HL-60 (cell line): ENCODE results near the gene PRRT2.

Experiments used
- DNase-seq, 2 experiments: peaks; one replicate each; pipeline ENCODE4 v3.0.0-alpha.2; 2010 to 2020; ENCODE audit warnings: low read depth in 1 of 2, low spot score in 1 of 2
- H3K27ac ChIP-seq: fragments of 250-450 bp; sonication (Bioruptor Pico); replicated peaks from 2 replicates; pipeline ENCODE4 v1.5.1; 2020; ENCODE audit warnings: mild to moderate bottlenecking, moderate library complexity
- H3K27me3 ChIP-seq: fragments of 250-450 bp; sonication (Bioruptor Pico); 2 replicates; pipeline ENCODE4 v1.5.1; 2021; ENCODE audit warnings: mild to moderate bottlenecking, moderate library complexity; ENCODE audit not compliant: insufficient read depth, poor library complexity, severe bottlenecking
- H3K4me3 ChIP-seq: replicated peaks from 2 replicates; pipeline ENCODE4 v1.5.1; 2011; ENCODE audit warnings: mild to moderate bottlenecking, control low read depth, low read length; ENCODE audit not compliant: insufficient read depth
- GABPA ChIP-seq: IDR thresholded peaks from 2 replicates; pipeline ENCODE4 v1.6.1; 2012; ENCODE audit warnings: low read depth
- POLR2AphosphoS5 ChIP-seq: IDR thresholded peaks from 2 replicates; pipeline ENCODE4 v1.6.1; 2012; ENCODE audit warnings: low read depth
- SPI1 ChIP-seq: IDR thresholded peaks from 2 replicates; pipeline ENCODE4 v1.6.1; 2012; ENCODE audit warnings: low read depth, mild to moderate bottlenecking, borderline replicate concordance
- TF ChIP-seq, protein P1 (sequence below): IDR thresholded peaks from one replicate; pipeline ENCODE4 v1.5.1; 2011; ENCODE audit warnings: low read length, control low read depth, inconsistent platforms; ENCODE audit not compliant: insufficient read depth
- TF ChIP-seq, protein P2 (sequence below): IDR thresholded peaks from 2 replicates; pipeline ENCODE4 v1.6.1; 2012; ENCODE audit warnings: low read depth; ENCODE audit not compliant: insufficient replicate concordance

The PRRT2 gene

DNA sequence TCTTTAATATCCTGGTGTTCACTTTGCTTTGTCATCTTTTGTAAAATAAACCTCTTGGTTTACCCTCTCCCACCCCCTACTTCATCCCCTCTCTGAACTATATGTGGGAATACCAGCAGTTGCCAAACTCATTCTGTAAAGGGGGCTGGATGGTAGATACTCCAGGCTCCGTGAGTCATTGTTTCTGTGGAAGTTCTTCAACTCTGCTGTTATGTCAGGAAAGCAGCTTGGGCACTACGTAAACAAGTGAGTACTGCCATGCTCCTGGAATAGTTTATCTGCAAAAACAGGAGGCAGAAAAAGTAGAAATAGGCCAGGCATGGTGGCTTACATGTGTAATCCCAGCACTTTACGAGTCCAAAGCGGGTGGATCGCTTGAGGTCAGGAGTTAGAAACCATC is 25.8 kb downstream of the PRRT2 start:
- DNase-seq: no peak
- no peaks in the 10 kb centered on the region for H3K27me3 ChIP-seq
- TF ChIP-seq, protein P1, sequence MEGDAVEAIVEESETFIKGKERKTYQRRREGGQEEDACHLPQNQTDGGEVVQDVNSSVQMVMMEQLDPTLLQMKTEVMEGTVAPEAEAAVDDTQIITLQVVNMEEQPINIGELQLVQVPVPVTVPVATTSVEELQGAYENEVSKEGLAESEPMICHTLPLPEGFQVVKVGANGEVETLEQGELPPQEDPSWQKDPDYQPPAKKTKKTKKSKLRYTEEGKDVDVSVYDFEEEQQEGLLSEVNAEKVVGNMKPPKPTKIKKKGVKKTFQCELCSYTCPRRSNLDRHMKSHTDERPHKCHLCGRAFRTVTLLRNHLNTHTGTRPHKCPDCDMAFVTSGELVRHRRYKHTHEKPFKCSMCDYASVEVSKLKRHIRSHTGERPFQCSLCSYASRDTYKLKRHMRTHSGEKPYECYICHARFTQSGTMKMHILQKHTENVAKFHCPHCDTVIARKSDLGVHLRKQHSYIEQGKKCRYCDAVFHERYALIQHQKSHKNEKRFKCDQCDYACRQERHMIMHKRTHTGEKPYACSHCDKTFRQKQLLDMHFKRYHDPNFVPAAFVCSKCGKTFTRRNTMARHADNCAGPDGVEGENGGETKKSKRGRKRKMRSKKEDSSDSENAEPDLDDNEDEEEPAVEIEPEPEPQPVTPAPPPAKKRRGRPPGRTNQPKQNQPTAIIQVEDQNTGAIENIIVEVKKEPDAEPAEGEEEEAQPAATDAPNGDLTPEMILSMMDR: no peak
- TF ChIP-seq GABPA: no peak
- TF ChIP-seq, protein P2, sequence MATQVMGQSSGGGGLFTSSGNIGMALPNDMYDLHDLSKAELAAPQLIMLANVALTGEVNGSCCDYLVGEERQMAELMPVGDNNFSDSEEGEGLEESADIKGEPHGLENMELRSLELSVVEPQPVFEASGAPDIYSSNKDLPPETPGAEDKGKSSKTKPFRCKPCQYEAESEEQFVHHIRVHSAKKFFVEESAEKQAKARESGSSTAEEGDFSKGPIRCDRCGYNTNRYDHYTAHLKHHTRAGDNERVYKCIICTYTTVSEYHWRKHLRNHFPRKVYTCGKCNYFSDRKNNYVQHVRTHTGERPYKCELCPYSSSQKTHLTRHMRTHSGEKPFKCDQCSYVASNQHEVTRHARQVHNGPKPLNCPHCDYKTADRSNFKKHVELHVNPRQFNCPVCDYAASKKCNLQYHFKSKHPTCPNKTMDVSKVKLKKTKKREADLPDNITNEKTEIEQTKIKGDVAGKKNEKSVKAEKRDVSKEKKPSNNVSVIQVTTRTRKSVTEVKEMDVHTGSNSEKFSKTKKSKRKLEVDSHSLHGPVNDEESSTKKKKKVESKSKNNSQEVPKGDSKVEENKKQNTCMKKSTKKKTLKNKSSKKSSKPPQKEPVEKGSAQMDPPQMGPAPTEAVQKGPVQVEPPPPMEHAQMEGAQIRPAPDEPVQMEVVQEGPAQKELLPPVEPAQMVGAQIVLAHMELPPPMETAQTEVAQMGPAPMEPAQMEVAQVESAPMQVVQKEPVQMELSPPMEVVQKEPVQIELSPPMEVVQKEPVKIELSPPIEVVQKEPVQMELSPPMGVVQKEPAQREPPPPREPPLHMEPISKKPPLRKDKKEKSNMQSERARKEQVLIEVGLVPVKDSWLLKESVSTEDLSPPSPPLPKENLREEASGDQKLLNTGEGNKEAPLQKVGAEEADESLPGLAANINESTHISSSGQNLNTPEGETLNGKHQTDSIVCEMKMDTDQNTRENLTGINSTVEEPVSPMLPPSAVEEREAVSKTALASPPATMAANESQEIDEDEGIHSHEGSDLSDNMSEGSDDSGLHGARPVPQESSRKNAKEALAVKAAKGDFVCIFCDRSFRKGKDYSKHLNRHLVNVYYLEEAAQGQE: no peak
- TF ChIP-seq SPI1: no peak
- no peak for TF ChIP-seq POLR2AphosphoS5
- no peak overlapping the region for H3K4me3 ChIP-seq
- no peak overlapping the region for H3K27ac ChIP-seq

DNA sequence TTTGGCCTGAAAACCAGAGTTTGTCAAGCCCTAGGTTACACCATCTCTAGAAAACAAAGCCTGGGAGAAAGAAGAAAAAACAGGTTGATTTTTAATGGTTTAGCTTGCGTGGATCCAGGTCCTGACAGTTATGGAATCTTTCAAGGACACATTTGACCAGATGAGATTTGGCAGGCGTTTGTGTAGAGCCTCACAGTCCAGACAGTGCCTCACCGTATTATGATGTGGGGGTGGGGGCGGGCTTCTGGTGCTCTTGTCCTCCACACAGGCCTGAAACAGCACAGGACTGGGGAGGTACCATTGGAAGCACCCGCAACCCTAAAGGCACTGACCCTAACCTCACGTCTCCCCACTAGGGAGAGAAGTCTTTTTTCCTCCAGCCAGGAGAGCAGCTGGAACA is 27.8 kb downstream of the PRRT2 start:
- TF ChIP-seq GABPA (no peak), SPI1 (no peak), POLR2AphosphoS5 (no peak)
- TF ChIP-seq, protein P2: no peak
- TF ChIP-seq, protein P1: no peak
- H3K27ac ChIP-seq: no peak overlapping the region
- H3K27me3 ChIP-seq: no peaks in the 10 kb centered on the region
- no peak for DNase-seq
- no peak overlapping the region for H3K4me3 ChIP-seq

DNA sequence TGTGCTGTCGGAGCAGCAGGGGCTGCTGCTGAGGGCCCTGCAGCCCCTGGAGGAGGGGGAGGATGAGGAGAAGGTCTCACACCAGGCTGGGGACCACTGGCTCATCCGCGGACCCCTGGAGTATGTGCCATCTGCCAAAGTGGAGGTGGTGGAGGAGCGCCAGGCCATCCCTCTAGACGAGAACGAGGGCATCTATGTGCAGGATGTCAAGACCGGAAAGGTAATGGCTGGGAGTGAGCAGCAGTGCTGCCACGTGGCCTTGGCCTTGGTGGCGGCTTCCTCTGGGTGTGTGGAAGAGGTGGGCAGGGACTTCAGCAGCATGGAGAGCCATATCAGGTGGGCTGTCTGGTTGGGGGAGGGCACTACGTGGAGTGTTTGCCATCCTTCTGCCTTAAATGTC is 28.2 kb downstream of the PRRT2 start:
- no peaks in the 10 kb centered on the region for H3K27me3 ChIP-seq
- no peak overlapping the region for H3K4me3 ChIP-seq
- no peak for TF ChIP-seq POLR2AphosphoS5
- no peak for TF ChIP-seq SPI1
- TF ChIP-seq, protein P2: no peak
- no peak for TF ChIP-seq GABPA
- TF ChIP-seq, protein P1: no peak
- no peak for DNase-seq
- no peak overlapping the region for H3K27ac ChIP-seq
